ENCODE results near the gene CMAS. TPM values are rescaled to one million over a fixed set of nuclear protein-coding genes. Genes with fewer than 3 reads are reported as not detected.
"Not testable (repeated sequence)": the region's sequence is repeated elsewhere in the genome, so short reads cannot be mapped to it uniquely, and the experiment has no call there.

CMAS gene
- total RNA-seq, 6 experiments from 2014 or later, result 20.8 to 44.1 (median 27.6) TPM

GRCh38 chr12:22084852-22085251 lies 38.8 kb downstream of the CMAS start:
- intact Hi-C loops (cut with DNase I), result loop anchor here in 1 of 2 donors (10.0 kb wide), 1 partner anchor 360 kb away; no protein-coding TSS in a partner anchor
- TF ChIP-seq POLR2A (IDR thresholded peaks at IDR 0.05), result no peak
- TF ChIP-seq CTCF (IDR thresholded peaks at IDR 0.05), result no peak
- Histone ChIP-seq H3K9me3 (no peaks in the 10 kb centered on the region), H3K27me3 (no peaks in the 10 kb centered on the region), H3K36me3 (no peaks in the 10 kb centered on the region), H3K4me1 (no peaks in the 10 kb centered on the region), H3K27ac (no peak overlapping the region), H3K4me3 (no peak overlapping the region)
- WGBS (ENCODE audit: insufficient coverage, low coverage, low lambda C conversion rate, missing lambda C conversion rate), result no CpG with 5 or more reads among the region's 1 CpG
- DNase-seq, result no peak
- ATAC-seq, result peak in 1 of 4 donors; percentile 35

GRCh38 chr12:22088886-22089285 lies 42.9 kb downstream of the CMAS start:
- ATAC-seq (no peak), DNase-seq (no peak)
- Histone ChIP-seq H3K4me3 (no peak overlapping the region), H3K36me3 (no peaks in the 10 kb centered on the region), H3K27ac (no peak overlapping the region), H3K27me3 (no peaks in the 10 kb centered on the region), H3K9me3 (no peaks in the 10 kb centered on the region), H3K4me1 (no peaks in the 10 kb centered on the region)
- no peak for TF ChIP-seq POLR2A (IDR thresholded peaks at IDR 0.05)
- no peak for TF ChIP-seq CTCF (IDR thresholded peaks at IDR 0.05)
- 79% methylated on average over 2 of the region's 2 CpGs for WGBS (ENCODE audit: insufficient coverage, low coverage, low lambda C conversion rate, missing lambda C conversion rate)
- intact Hi-C loops (cut with DNase I), result loop anchor here in 1 of 2 donors (10.0 kb wide), 1 partner anchor 356 kb away; no protein-coding TSS in a partner anchor

- no peaks in the 10 kb centered on the region for H3K27me3 ChIP-seq
- TF ChIP-seq CTCF (IDR thresholded peaks at IDR 0.05), result no peak
- no peak for TF ChIP-seq POLR2A (IDR thresholded peaks at IDR 0.05)
- no peak overlapping the region for H3K27ac ChIP-seq
- intact Hi-C loops (cut with DNase I), result loop anchor here in 1 of 2 donors (10.0 kb wide), 1 partner anchor 355 kb away; no protein-coding TSS in a partner anchor
- DNase-seq (no peak), ATAC-seq (no peak)
- WGBS (ENCODE audit: insufficient coverage, low coverage, low lambda C conversion rate, missing lambda C conversion rate), result 72% methylated on average over 2 of the region's 2 CpGs
- no peak overlapping the region for H3K4me3 ChIP-seq
- no peaks in the 10 kb centered on the region for H3K9me3 ChIP-seq
- no peaks in the 10 kb centered on the region for H3K36me3 ChIP-seq
- H3K4me1 ChIP-seq, result no peaks in the 10 kb centered on the region
These were observed 43.5 kb downstream of the CMAS start for GRCh38 chr12:22089486-22089885.

GRCh38 chr12:22099062-22099461 lies 53.0 kb downstream of the CMAS start:
- H3K4me3 ChIP-seq; H3K27me3 ChIP-seq; H3K27ac ChIP-seq; ATAC-seq; H3K36me3 ChIP-seq; intact Hi-C loops (cut with DNase I); H3K4me1 ChIP-seq; H3K9me3 ChIP-seq; DNase-seq: not testable (repeated sequence)
- 63% methylated on average over 2 of the region's 2 CpGs for WGBS (ENCODE audit: insufficient coverage, low coverage, low lambda C conversion rate, missing lambda C conversion rate)

DNA sequence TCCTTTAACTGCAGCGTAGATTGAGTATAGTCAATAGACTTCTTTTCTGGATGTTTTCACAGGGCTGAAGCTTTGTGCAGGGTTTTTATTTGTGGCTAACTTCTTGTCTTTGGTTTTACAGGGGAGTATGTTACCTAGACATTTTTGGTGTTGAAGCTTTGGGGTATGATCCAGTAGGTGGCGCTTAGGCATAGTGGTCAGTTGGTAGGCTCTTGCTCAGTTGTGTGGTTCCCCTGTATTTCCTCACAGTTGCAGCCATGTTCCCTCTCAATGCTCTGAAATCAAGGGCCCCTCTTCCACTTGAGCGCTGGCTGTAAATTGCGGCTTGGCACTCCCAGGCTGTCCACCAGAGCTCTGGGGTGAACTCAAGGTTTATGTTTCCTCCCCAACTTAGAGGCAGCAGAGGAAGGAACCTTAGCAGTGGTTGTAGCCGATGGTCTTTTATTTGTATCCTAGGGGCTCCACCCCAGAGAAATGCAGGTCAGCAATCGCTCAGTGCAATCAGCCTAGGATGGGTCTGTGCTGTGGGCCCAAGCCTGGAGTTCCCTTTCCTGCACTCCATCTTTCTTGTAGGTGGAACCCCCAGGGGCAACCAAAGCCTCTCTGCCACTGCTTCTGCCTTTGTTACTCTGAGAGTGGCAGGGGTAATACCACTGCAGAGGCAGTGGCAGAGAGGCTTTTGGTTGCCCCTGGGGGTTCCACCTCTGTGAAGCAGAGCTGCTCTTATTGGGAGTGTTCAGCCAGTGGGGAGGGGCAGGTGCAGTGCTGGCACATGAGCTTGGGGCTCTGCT lies 55.1 kb downstream of the CMAS start:
- ATAC-seq, result peak; percentile 86 to 90 (median 89)
- no peak overlapping the region for H3K27ac ChIP-seq
- peak in 1 of 3 donors; percentile 56 for DNase-seq
- H3K36me3 ChIP-seq, result no peaks in the 10 kb centered on the region
- intact Hi-C loops (cut with DNase I), result no loop called here
- no peaks in the 10 kb centered on the region for H3K9me3 ChIP-seq
- no peaks in the 10 kb centered on the region for H3K4me1 ChIP-seq
- TF ChIP-seq CTCF (IDR thresholded peaks at IDR 0.05) (peak; percentile 59 to 66 (median 60)), POLR2A (IDR thresholded peaks at IDR 0.05) (no peak)
- no peaks in the 10 kb centered on the region for H3K27me3 ChIP-seq
- no peak overlapping the region for H3K4me3 ChIP-seq
- WGBS (ENCODE audit: insufficient coverage, low coverage, low lambda C conversion rate, missing lambda C conversion rate), result 44% methylated on average over 6 of the region's 6 CpGs
